Keratinocyte (primary cell): ENCODE data around the gene SCT. TPM values are rescaled to one million over a fixed set of nuclear protein-coding genes. Genes with fewer than 3 reads are reported as not detected.

Source experiments
- DNase-seq: peaks from one replicate; pipeline ENCODE4 v3.0.0-alpha.2; 2011; ENCODE audit warnings: low read depth, missing footprints, low spot score
- FAIRE-seq: peaks from 2 replicates; lab custom pipeline; 2011; peaks lifted over from hg19 to GRCh38; lab: Jason Lieb, UNC
- H2AFZ ChIP-seq: 2 replicates; pipeline ENCODE4 v1.6.0; 2012; ENCODE audit warnings: low read length, control low read depth, inconsistent platforms; ENCODE audit not compliant: control insufficient read depth
- H3K27ac ChIP-seq: 2 replicates; pipeline ENCODE4 v1.5.1; 2011; ENCODE audit warnings: low read length; ENCODE audit not compliant: control insufficient read depth, insufficient read depth
- H3K27me3 ChIP-seq: 3 replicates; pipeline ENCODE4 v1.6.0; 2011; ENCODE audit warnings: low read length; ENCODE audit not compliant: control insufficient read depth, insufficient read depth; ENCODE audit errors: extremely low read depth
- H3K36me3 ChIP-seq, 2 experiments: 2 replicates in 1 of 2; 3 replicates in 1 of 2; pipeline ENCODE4 v1.5.1; 2011; ENCODE audit warnings: low read length in 2 of 2, mild to moderate bottlenecking in 1 of 2; ENCODE audit not compliant: control insufficient read depth in 2 of 2, insufficient read depth in 2 of 2; ENCODE audit errors: extremely low read depth in 1 of 2
- H3K4me1 ChIP-seq: 3 replicates; pipeline ENCODE4 v1.5.1; 2011; ENCODE audit warnings: low read length; ENCODE audit not compliant: control insufficient read depth, insufficient read depth; ENCODE audit errors: extremely low read depth
- H3K4me2 ChIP-seq: 3 replicates; pipeline ENCODE4 v1.6.0; 2011; ENCODE audit warnings: low read depth, low read length; ENCODE audit not compliant: control insufficient read depth, insufficient read depth; ENCODE audit errors: extremely low read depth
- H3K4me3 ChIP-seq, 3 experiments: fragments of 200-600 bp in 1 of 3; sonication (generic) in 1 of 3; 2 replicates in 2 of 3; 3 replicates in 1 of 3; pipeline ENCODE4 v1.5.1; 2011 to 2016; ENCODE audit warnings: low read length in 3 of 3, mild to moderate bottlenecking in 3 of 3, control low read depth in 2 of 3, inconsistent platforms in 1 of 3, low read depth in 1 of 3, mixed read lengths in 1 of 3, mixed run types in 1 of 3, moderate library complexity in 1 of 3; ENCODE audit not compliant: control insufficient read depth in 2 of 3, insufficient read depth in 2 of 3; ENCODE audit errors: extremely low read depth in 1 of 3
- H3K79me2 ChIP-seq: 2 replicates; pipeline ENCODE4 v1.6.0; 2012; ENCODE audit warnings: low read length; ENCODE audit not compliant: control insufficient read depth, insufficient read depth
- H3K9ac ChIP-seq: 3 replicates; pipeline ENCODE4 v1.6.0; 2011; ENCODE audit warnings: low read length; ENCODE audit not compliant: control insufficient read depth, insufficient read depth; ENCODE audit errors: extremely low read depth
- H3K9me1 ChIP-seq: 3 replicates; pipeline ENCODE4 v1.6.0; 2011; ENCODE audit warnings: low read length; ENCODE audit not compliant: control insufficient read depth, insufficient read depth; ENCODE audit errors: extremely low read depth
- H3K9me3 ChIP-seq: 2 replicates; pipeline ENCODE4 v1.5.1; 2012; ENCODE audit warnings: low read depth, low read length; ENCODE audit not compliant: control insufficient read depth
- H4K20me1 ChIP-seq: 3 replicates; pipeline ENCODE4 v1.6.0; 2011; ENCODE audit warnings: low read length; ENCODE audit not compliant: control insufficient read depth, insufficient read depth; ENCODE audit errors: extremely low read depth
- CTCF ChIP-seq, 3 experiments: IDR thresholded peaks in 1 of 3; conservative IDR thresholded peaks in 1 of 3; optimal IDR thresholded peaks in 1 of 3; 2 replicates in 2 of 3; 3 replicates in 1 of 3; pipeline versions ENCODE3 to v1.5.1; 2011; ENCODE audit warnings: low read length in 3 of 3, mild to moderate bottlenecking in 3 of 3, moderate library complexity in 2 of 3, control low read depth in 1 of 3, inconsistent platforms in 1 of 3; ENCODE audit not compliant: insufficient read depth in 2 of 3; ENCODE audit errors: extremely low read depth in 1 of 3
- EZH2 ChIP-seq: IDR thresholded peaks from one replicate; pipeline ENCODE4 v1.6.1; 2012; ENCODE audit warnings: inconsistent platforms, mild to moderate bottlenecking, low read length, moderate library complexity
- dilution Hi-C: fragments of 300-500 bp; cut with MboI; formaldehyde crosslinking; loops from one replicate; pipeline ENCODE4 v1.7.0; 2020; ENCODE audit warnings: low sequenced_read_pairs; ENCODE audit not compliant: extremely low pct_ligation_motif_present
- polyA plus RNA-seq, 5 experiments: library from polyadenylated mRNA; depleted of rRNA in 3 of 5; stranded (reverse) in 3 of 5; stranded (forward) in 1 of 5; unstranded in 1 of 5; fragments of >200 nt; gene quantifications; 1 replicate in 1 of 5; 2 replicates in 3 of 5; 3 replicates in 1 of 5; pipeline versions ENCODE4 v1.2.1 to v1.2.3, GENCODE V29; 2011 to 2012; ENCODE audit warnings: missing spikeins in 2 of 5, low read depth in 1 of 5, low replicate concordance in 1 of 5

SCT gene
- polyA plus RNA-seq, 1 donor (not counting 4 experiments of a cell fraction or from before 2014, with no cell fraction given): not detected

GRCh38 chr11:605286-606129, 21.5 kb downstream of the SCT start:
- FAIRE-seq (no peak), DNase-seq (no peak)
- Histone ChIP-seq H3K4me2 (no peak overlapping the region), H3K9me1 (no peaks in the 10 kb centered on the region), H3K79me2 (peaks cover 2% of the 10 kb centered on the region), H3K9ac (no peak overlapping the region), H3K9me3 (no peaks in the 10 kb centered on the region), H3K4me3 (no peak overlapping the region), H3K27ac (no peak overlapping the region), H3K4me1 (peaks cover 9% of the 10 kb centered on the region), H4K20me1 (no peaks in the 10 kb centered on the region), H2AFZ (no peak overlapping the region), H3K27me3 (no peaks in the 10 kb centered on the region), H3K36me3 (peaks cover 54 to 59% of the 10 kb centered on the region in 2 experiments)
- dilution Hi-C loops: no loop called here
- TF ChIP-seq CTCF (optimal IDR thresholded peaks at IDR 0.05 in 1 of 3, IDR thresholded peaks at IDR 0.05 in 1 of 3, conservative IDR thresholded peaks at IDR 0.05 in 1 of 3; ENCODE audit: extremely low read depth in 1 of 3, insufficient read depth in 2 of 3, low read length in 3 of 3) (no peak), EZH2 (no peak)

DNA sequence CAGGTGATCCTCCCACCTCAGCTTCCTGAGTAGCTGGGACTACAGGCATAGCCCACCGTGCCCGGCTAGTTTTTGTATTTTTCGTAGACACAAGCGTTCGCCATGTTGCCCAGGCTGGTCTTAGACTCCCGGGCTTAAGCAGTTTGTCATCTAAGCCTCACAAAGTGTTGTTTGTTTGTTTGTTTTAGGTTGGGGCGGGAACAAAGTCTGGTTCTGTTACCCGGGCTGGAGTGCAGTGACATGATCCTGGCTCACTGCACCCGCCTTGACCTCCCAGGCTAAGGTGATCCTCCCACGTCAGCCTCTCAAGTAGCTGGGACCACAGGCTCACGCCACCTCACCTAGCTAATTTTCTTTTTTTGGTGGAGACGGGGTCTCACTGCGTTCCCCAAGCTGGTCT, 23.8 kb downstream of the SCT start:
- Histone ChIP-seq H3K9me1 (no peaks in the 10 kb centered on the region), H3K27me3 (no peaks in the 10 kb centered on the region), H4K20me1 (no peaks in the 10 kb centered on the region), H3K4me2 (no peak overlapping the region), H3K9ac (no peak overlapping the region), H3K9me3 (no peaks in the 10 kb centered on the region), H3K4me1 (peaks cover 9% of the 10 kb centered on the region), H3K36me3 (peaks cover 48 to 61% of the 10 kb centered on the region in 2 experiments), H3K4me3 (no peak overlapping the region), H3K27ac (no peak overlapping the region), H2AFZ (no peak overlapping the region), H3K79me2 (peaks cover 7% of the 10 kb centered on the region)
- DNase-seq (no peak), FAIRE-seq (no peak)
- TF ChIP-seq EZH2: no peak
- TF ChIP-seq CTCF (optimal IDR thresholded peaks at IDR 0.05 in 1 of 3, IDR thresholded peaks at IDR 0.05 in 1 of 3, conservative IDR thresholded peaks at IDR 0.05 in 1 of 3; ENCODE audit: extremely low read depth in 1 of 3, insufficient read depth in 2 of 3, low read length in 3 of 3): no peak
- dilution Hi-C loops: no loop called here
